Adrenal gland (tissue), 12 donors: ENCODE measurements around the gene AHDC1. TPM values are rescaled to one million over a fixed set of nuclear protein-coding genes. Genes with fewer than 3 reads are reported as not detected.
A peak's percentile ranks its signal among the peaks of the same experiment; 100 is the strongest.

Experiments used
- DNase-seq, 7 donors: peaks; one replicate each; pipeline ENCODE4 v3.0.0-alpha.2; 2019 to 2020
- H3K27ac ChIP-seq, 5 donors: fragments of 200-600 bp; sonication (generic) in 4 of 5; 1 replicate in 3 of 5; 2 replicates in 2 of 5; pipeline versions ENCODE4 v1.5.1 to v1.8.0; 2016 to 2020; ENCODE audit warnings: mild to moderate bottlenecking in 1 of 5
- H3K27me3 ChIP-seq: fragments of 200-600 bp; 2 replicates; pipeline ENCODE4 v1.8.0; 2021
- H3K36me3 ChIP-seq, 2 donors: fragments of 200-600 bp; replicated peaks in 1 of 2; 1 replicate in 1 of 2; 2 replicates in 1 of 2; pipeline versions ENCODE4 v1.5.1 to v1.8.0; 2018 to 2022
- H3K4me1 ChIP-seq, 2 donors: fragments of 200-600 bp; replicated peaks in 1 of 2; 1 replicate in 1 of 2; 2 replicates in 1 of 2; pipeline versions ENCODE4 v1.5.1 to v1.8.0; 2018 to 2021
- H3K4me3 ChIP-seq, 4 donors: fragments of 200-600 bp; sonication (generic) in 3 of 4; one replicate each; pipeline ENCODE4 v1.5.1; 2016 to 2018
- H3K9me3 ChIP-seq, 3 donors: fragments of 200-600 bp; sonication (generic) in 1 of 3; replicated peaks in 1 of 3; 1 replicate in 2 of 3; 2 replicates in 1 of 3; pipeline versions ENCODE4 v1.5.1 to v1.8.0; 2016 to 2021
- CTCF ChIP-seq, 6 experiments: fragments of 450-650 bp in 4 of 6; fragments of 200-600 bp in 2 of 6; sonication (generic) in 1 of 6; IDR thresholded peaks; 1 replicate in 5 of 6; 2 replicates in 1 of 6; pipeline versions ENCODE4 v1.5.1 to v1.8.0; 2016 to 2021; ENCODE audit warnings: antibody characterized with exemption in 6 of 6, mild to moderate bottlenecking in 2 of 6, moderate library complexity in 1 of 6
- POLR2A ChIP-seq, 2 donors: fragments of 450-650 bp; IDR thresholded peaks; one replicate each; pipeline ENCODE4 v1.6.1; 2017; ENCODE audit warnings: antibody characterized with exemption in 2 of 2, mild to moderate bottlenecking in 2 of 2, moderate library complexity in 1 of 2
- WGBS, 4 donors: extraction: QIAGEN DNeasy Blood & Tissue Kit in 2 of 4; methylation state at CpG; one replicate each; pipeline versions ENCODE4 v1.1.5 to v1.1.7; 2013 to 2017; 5-methylcytosine and 5-hydroxymethylcytosine counted together
- intact Hi-C, 2 donors: fragments of 100-400 bp; cut with DNase I; formaldehyde crosslinking; loops; one replicate each; pipeline versions ENCODE4 v1.14.1 to v1.15.0; 2022 to 2023
- polyA plus RNA-seq, 3 donors: library from polyadenylated mRNA; stranded (reverse); fragments of 200-250 nt in 2 of 3; fragments of 350-450 nt in 1 of 3; fragmentation: Illumina TruSeq in 1 of 3; extraction: RNeasy Lipid Tissue Mini Kit (QIAGEN cat#74804) in 1 of 3; gene quantifications; one replicate each; pipeline ENCODE4 v1.2.3, GENCODE V29; 2013 to 2014
- total RNA-seq, 9 donors: library from RNA; depleted of rRNA in 4 of 9; stranded (reverse); fragments of >200 nt in 4 of 9; fragments of 120-200 nt in 1 of 9; fragmentation: NEBNext Ultra II Directional in 1 of 9; extraction: Animal tissue kit (Norgen Biotek cat#: 25700) in 1 of 9; gene quantifications; one replicate each; pipeline versions ENCODE4 v1.1.0 to v1.2.4, GENCODE V29; 2013 to 2023
- donor health status: healthy with polysubstance abuse.
- donor health status: Bipolar disorder and iron deficiency.
- donor health status: DM: yes; HTN: yes; CAD: no.
- donor health status: DM: no; HTN: no; CAD: no.
- donor health status: DM: no; HTN: no; CAD: no.
- donor health status: DM: yes; HTN: yes; CAD: no.

Gene AHDC1
- total and polyA plus RNA-seq, 12 donors, result 10.4 to 111 (median 61.3) TPM

- Histone ChIP-seq H3K36me3 (no peaks in the 10 kb centered on the region), H3K4me3 (peak overlapping the region in 1 of 4 donors; percentile 34), H3K4me1 (peaks cover 30 to 64% of the 10 kb centered on the region in 2 donors), H3K9me3 (no peaks in the 10 kb centered on the region), H3K27ac (peak overlapping the region; percentile 19 to 90 (median 77)), H3K27me3 (no peaks in the 10 kb centered on the region)
- peak in 1 of 2 donors; percentile 64 for TF ChIP-seq POLR2A (IDR thresholded peaks at IDR 0.05)
- TF ChIP-seq CTCF (IDR thresholded peaks at IDR 0.05), result no peak
- peak; percentile 85 to 94 (median 91) for DNase-seq
- 38 to 62% (median 48%) methylated on average over 9 to 24 of the region's 24 CpGs for WGBS, 4 donors
- intact Hi-C loops, result no loop called here
Measured at GRCh38 chr1:27519331-27520258, 84.3 kb downstream of the AHDC1 start.

- WGBS, 4 donors, result 70 to 80% (median 77%) methylated on average over 7 of the region's 7 CpGs
- H3K27ac ChIP-seq, result peak overlapping the region; percentile 19 to 90 (median 77)
- H3K9me3 ChIP-seq, result no peaks in the 10 kb centered on the region
- TF ChIP-seq CTCF (IDR thresholded peaks at IDR 0.05) (no peak), POLR2A (IDR thresholded peaks at IDR 0.05) (no peak)
- H3K4me3 ChIP-seq, result no peak overlapping the region
- intact Hi-C loops, result no loop called here
- H3K4me1 ChIP-seq, result peaks cover 29 to 62% of the 10 kb centered on the region in 2 donors
- no peaks in the 10 kb centered on the region for H3K36me3 ChIP-seq
- H3K27me3 ChIP-seq, result no peaks in the 10 kb centered on the region
- DNase-seq, result no peak
Measured at GRCh38 chr1:27518808-27519207, 85.1 kb downstream of the AHDC1 start.

GRCh38 chr1:27517907-27518718, 85.8 kb downstream of the AHDC1 start:
- intact Hi-C loops, result no loop called here
- H3K36me3 ChIP-seq, result no peaks in the 10 kb centered on the region
- no peaks in the 10 kb centered on the region for H3K9me3 ChIP-seq
- WGBS, 4 donors, result 72 to 77% (median 75%) methylated on average over 21 of the region's 21 CpGs
- H3K4me3 ChIP-seq, result no peak overlapping the region
- no peaks in the 10 kb centered on the region for H3K27me3 ChIP-seq
- H3K27ac ChIP-seq, result peak overlapping the region in 2 of 5 donors; percentile 90
- TF ChIP-seq CTCF (IDR thresholded peaks at IDR 0.05) (no peak), POLR2A (IDR thresholded peaks at IDR 0.05) (no peak)
- peaks cover 23 to 58% of the 10 kb centered on the region in 2 donors for H3K4me1 ChIP-seq
- peak in 1 of 7 donors; percentile 25 for DNase-seq

GRCh38 chr1:27517301-27517700, 86.6 kb downstream of the AHDC1 start:
- H3K4me3 ChIP-seq, result no peak overlapping the region
- WGBS, 4 donors, result 73 to 88% (median 76%) methylated on average over 2 of the region's 2 CpGs
- intact Hi-C loops, result no loop called here
- H3K36me3 ChIP-seq, result no peaks in the 10 kb centered on the region
- TF ChIP-seq CTCF (IDR thresholded peaks at IDR 0.05) (no peak), POLR2A (IDR thresholded peaks at IDR 0.05) (no peak)
- no peaks in the 10 kb centered on the region for H3K27me3 ChIP-seq
- DNase-seq, result no peak
- H3K9me3 ChIP-seq, result no peaks in the 10 kb centered on the region
- H3K27ac ChIP-seq, result peak overlapping the region in 1 of 5 donors; percentile 90
- peaks cover 20 to 50% of the 10 kb centered on the region in 2 donors for H3K4me1 ChIP-seq
